HG03139 (cell line): Measurements from ENCODE around the gene ZNF830.
"Not testable (repeated sequence)": the region's sequence is repeated elsewhere in the genome, so short reads cannot be mapped to it uniquely, and the experiment has no call there.

ENCODE experiments used
- ATAC-seq: cut with Tn5 transposase; IDR thresholded peaks from one replicate; pipeline ENCODE4 v1.9.1; 2021; ENCODE audit not compliant: unreplicated experiment

The ZNF830 gene

DNA sequence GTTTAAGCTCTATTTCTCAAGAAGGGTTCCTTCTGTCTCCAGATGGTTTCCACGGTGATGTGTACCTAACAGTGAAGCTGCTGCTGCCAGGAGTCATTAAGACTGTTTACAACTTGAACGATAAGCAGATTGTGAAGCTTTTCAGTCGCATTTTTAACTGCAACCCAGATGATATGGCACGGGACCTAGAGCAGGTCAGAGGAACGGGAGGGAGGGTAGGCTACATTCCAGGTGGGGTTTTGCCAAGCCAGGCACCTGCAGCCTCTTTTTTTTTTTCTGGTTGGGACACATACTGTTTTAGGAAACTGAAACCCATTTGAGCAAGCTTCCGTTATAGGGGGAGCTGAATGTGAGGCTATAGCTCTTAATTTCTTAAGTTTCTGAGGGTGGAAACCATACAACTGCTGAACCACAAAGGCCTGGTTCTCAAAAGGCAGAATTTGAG, 29.6 kb downstream of the ZNF830 start:
- ATAC-seq = no peak

DNA sequence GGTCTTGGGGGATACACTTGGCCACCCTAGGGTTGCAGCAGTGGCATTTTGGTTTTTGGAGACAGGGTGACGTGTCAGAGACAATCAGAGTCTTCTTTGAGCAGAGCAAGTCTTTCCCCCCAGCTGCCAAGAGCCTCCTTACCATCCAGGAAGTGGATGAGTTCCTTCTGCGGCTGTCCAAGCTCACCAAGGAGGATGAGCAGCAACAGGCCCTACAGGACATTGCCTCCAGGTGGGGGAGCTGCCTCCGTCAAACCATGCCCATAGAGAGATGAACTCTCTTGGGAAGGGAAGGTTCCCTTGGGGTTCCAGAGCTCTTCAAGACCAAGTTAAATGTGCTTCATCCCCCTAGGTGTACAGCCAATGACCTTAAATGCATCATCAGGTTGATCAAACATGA, 30.3 kb downstream of the ZNF830 start:
- ATAC-seq = no peak

DNA sequence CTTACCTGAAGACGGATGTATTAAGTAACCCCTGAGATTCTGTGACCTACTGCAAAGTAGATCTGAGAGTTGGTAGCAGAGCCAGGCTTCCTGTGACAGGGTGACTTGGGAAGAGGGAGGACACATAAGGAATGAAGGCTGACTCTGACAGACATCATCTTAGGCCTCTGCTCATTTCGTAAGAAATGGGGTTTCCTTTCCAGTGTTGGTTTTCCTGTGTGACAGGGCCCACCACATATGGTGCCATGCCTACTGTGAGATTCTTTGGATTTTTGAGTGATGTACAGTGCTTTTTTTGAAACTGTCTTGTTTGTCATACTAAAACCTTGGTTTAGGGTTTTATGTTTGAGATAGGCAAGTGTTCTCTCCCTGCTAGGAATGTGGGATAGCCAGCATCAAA, 31.7 kb downstream of the ZNF830 start:
- no peak for ATAC-seq

- no peak for ATAC-seq
Measured at GRCh38 chr17:34996422-34997285, 35.3 kb downstream of the ZNF830 start.

DNA sequence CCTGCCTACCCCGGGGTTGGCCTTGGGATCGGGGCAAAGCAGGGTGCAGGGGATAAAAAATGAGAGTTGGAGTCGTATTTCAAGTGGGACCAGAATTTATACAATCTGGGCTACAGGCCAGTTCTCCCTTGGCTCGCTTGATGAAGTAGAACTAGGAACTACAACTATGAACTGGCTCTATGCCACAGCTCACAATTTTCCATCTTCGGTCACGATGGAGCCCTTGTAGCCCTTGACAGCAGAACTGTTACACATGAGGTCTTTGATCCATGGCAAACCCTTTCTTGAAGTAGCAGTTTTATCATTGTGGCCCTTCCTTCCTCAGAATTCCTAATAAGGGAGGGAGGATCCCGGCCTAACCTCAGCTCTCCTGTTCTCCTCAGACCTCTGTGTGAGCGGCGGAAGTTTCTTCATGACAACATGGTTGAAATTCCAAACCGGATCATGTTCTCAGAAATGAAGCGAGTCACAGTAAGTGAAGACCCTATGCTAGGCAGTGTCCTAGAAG, 36.1 kb downstream of the ZNF830 start:
- no peak for ATAC-seq

GRCh38 chr17:34998205-34998604, 36.9 kb downstream of the ZNF830 start:
- ATAC-seq = no peak

- no peak for ATAC-seq
Measured at GRCh38 chr17:34999456-34999855, 38.1 kb downstream of the ZNF830 start.

DNA sequence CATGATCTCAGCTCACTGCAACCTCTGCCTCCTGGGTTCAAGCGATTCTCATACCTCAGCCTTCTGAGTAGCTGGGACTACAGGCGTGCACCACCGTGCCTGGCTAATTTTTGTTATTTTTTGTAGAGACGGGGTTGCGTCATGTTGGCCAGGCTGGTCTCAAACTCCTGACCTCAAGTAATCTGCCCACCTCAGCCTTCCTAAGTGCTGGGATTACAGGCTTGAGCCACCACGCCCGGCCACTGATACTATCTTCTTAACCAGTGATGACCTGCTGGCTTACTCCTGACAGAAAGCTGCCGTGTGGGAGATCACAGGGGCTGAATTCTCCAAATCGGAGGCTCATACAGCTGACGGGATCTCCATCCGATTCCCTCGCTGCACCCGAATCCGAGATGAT, 39.6 kb downstream of the ZNF830 start:
- not testable (repeated sequence) for ATAC-seq

GRCh38 chr17:35001549-35001948, 40.2 kb downstream of the ZNF830 start:
- ATAC-seq = no peak

GRCh38 chr17:35002876-35003551, 41.7 kb downstream of the ZNF830 start:
- ATAC-seq = no peak

- ATAC-seq = no peak
Measured at GRCh38 chr17:35003778-35004177, 42.4 kb downstream of the ZNF830 start.

DNA sequence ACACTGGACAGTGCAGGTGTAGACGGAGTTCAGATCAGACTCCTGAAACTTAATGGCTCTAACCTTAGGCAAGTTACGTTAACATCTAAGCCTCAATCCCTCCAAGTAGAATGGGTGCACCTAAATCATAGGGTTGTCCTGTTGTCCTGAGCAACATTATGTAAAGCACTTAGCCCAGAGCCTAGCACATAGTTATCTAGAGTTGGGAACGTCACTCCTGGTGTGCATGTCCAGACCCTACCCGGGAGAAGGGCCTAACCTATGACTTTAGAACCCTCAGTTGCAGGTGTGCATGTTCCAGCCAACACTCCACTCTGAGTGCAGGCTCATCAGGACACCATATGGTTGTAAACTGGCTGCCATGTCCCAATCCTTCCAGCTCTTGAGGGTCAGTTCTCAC, 45.0 kb downstream of the ZNF830 start:
- ATAC-seq = no peak

GRCh38 chr17:35006961-35007360, 45.6 kb downstream of the ZNF830 start:
- ATAC-seq = no peak

DNA sequence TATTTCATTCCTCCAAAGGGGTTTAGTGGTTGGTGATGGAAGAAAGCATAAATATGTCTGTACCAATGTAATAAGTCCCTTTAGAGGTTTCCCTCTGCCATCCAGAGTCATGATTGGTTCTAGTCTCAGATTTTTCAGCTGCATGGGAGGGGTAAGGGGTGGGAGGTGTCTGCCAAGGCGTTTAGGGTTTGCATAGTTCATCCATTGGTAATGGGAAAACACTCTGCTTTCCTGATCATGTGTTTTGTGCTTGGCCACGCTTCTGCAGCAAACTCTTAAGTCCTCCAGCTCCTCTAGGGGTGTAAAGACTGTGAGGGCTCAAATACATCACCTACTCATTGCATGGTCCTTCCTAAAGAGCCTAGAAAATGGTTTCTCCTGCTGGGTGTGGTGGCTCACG, 48.8 kb downstream of the ZNF830 start:
- no peak for ATAC-seq

DNA sequence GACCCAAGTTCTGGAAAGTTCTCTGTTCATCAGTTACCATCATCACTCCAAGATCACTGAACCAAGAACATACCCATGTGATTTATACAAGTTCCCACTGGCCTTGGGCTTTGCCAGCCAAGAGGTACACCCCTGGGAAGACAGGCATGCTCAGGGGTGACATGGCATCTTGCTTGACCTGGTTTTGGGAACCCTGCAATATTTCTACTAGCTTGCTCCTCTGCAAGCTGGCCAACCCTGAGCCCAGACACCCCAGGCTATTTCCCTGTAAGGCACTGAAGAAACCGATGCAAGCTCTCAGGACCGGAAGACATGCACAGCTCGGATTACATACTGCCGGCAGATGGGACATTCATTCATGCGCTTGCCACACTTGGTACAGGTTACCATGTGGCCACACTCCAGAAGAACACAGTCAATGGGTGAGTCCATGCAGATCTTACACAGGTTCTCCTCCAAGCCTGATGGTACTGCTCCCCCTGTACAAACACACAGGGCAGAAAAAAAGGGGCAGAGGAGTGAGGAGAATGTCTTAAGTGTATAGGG, 50.4 kb downstream of the ZNF830 start:
- ATAC-seq = no peak
